ENCODE data around the gene CEACAM16.
"Not testable (repeated sequence)": the region's sequence is repeated elsewhere in the genome, so short reads cannot be mapped to it uniquely, and the experiment has no call there.

Gene CEACAM16

GRCh38 chr19:44703336-44704078, 4.6 kb downstream of the CEACAM16 start:
- DNase-seq (ENCODE audit: low read depth, low spot score), result no peak

- no peak for DNase-seq (ENCODE audit: low read depth, low spot score)
These were observed 6.0 kb downstream of the CEACAM16 start for GRCh38 chr19:44704982-44705381.

- no peak for DNase-seq (ENCODE audit: low read depth, low spot score)
These were observed 6.6 kb downstream of the CEACAM16 start for GRCh38 chr19:44705502-44706010.

- no peak for DNase-seq (ENCODE audit: low read depth, low spot score)
These were observed 7.7 kb downstream of the CEACAM16 start for GRCh38 chr19:44706506-44707236.

- DNase-seq (ENCODE audit: low read depth, low spot score), result no peak
These were observed 8.8 kb downstream of the CEACAM16 start for GRCh38 chr19:44707794-44708193.

GRCh38 chr19:44708940-44709339, 10.0 kb downstream of the CEACAM16 start:
- no peak for DNase-seq (ENCODE audit: low read depth, low spot score)

GRCh38 chr19:44709434-44710266, 10.7 kb downstream of the CEACAM16 start:
- not testable (repeated sequence) for DNase-seq (ENCODE audit: low read depth, low spot score)

GRCh38 chr19:44710483-44710882, 11.5 kb downstream of the CEACAM16 start:
- DNase-seq (ENCODE audit: low read depth, low spot score), result no peak

GRCh38 chr19:44712864-44713515, 14.0 kb downstream of the CEACAM16 start:
- DNase-seq (ENCODE audit: low read depth, low spot score), result no peak

GRCh38 chr19:44714597-44715169, 15.7 kb downstream of the CEACAM16 start:
- no peak for DNase-seq (ENCODE audit: low read depth, low spot score)

GRCh38 chr19:44717603-44718002, 18.7 kb downstream of the CEACAM16 start:
- DNase-seq (ENCODE audit: low read depth, low spot score), result no peak

- no peak for DNase-seq (ENCODE audit: low read depth, low spot score)
These were observed 19.7 kb downstream of the CEACAM16 start for GRCh38 chr19:44718441-44719261.

GRCh38 chr19:44719262-44719701, 20.3 kb downstream of the CEACAM16 start:
- DNase-seq (ENCODE audit: low read depth, low spot score), result no peak

GRCh38 chr19:44720396-44720795, 21.4 kb downstream of the CEACAM16 start:
- not testable (repeated sequence) for DNase-seq (ENCODE audit: low read depth, low spot score)

GRCh38 chr19:44720945-44721344, 22.0 kb downstream of the CEACAM16 start:
- DNase-seq (ENCODE audit: low read depth, low spot score), result no peak

- DNase-seq (ENCODE audit: low read depth, low spot score), result not testable (repeated sequence)
These were observed 22.4 kb downstream of the CEACAM16 start for GRCh38 chr19:44721369-44721768.

- DNase-seq (ENCODE audit: low read depth, low spot score), result no peak
These were observed 23.5 kb downstream of the CEACAM16 start for GRCh38 chr19:44722131-44723121.

- DNase-seq (ENCODE audit: low read depth, low spot score), result no peak
These were observed 24.5 kb downstream of the CEACAM16 start for GRCh38 chr19:44723299-44723951.
